Fibroblast of pulmonary artery (primary cell): ENCODE data around the gene RABGAP1L.

ENCODE experiments used
- DNase-seq: peaks from one replicate; pipeline ENCODE4 v3.0.0-alpha.2; 2010; ENCODE audit warnings: low read depth
- H3K4me3 ChIP-seq: replicated peaks from 2 replicates; pipeline ENCODE4 v1.5.1; 2011; ENCODE audit warnings: low read depth, mild to moderate bottlenecking, control low read depth, low read length, moderate library complexity
- CTCF ChIP-seq: IDR thresholded peaks from 2 replicates; pipeline ENCODE4 v1.5.1; 2011; ENCODE audit warnings: mild to moderate bottlenecking, control low read depth, low read length, inconsistent platforms; ENCODE audit errors: missing control alignments

RABGAP1L gene

DNA sequence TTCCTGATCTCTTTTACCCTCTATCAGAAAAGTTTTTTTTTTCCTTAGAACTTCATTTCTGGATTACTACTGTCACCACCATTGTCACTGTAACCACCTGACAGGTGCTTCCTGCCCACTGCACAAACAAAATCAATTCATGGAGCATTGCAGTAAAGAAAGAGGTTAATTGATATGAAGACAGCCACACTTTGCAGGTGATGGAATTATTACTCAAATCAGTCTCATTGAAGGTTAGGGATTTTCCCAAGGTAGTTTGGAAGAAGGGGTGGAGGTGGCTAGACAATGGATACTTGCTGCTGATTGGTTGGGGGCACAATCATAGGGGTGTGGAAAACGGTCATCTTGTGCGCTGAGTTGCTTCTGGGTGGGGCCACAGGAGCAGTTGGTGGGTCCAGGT, 609.6 kb downstream of the RABGAP1L start:
- DNase-seq: no peak
- no peak overlapping the region for H3K4me3 ChIP-seq
- TF ChIP-seq CTCF: no peak

GRCh38 chr1:174769961-174770549, 610.7 kb downstream of the RABGAP1L start:
- TF ChIP-seq CTCF: peak; percentile 81
- DNase-seq: peak; percentile 78
- H3K4me3 ChIP-seq: no peak overlapping the region

DNA sequence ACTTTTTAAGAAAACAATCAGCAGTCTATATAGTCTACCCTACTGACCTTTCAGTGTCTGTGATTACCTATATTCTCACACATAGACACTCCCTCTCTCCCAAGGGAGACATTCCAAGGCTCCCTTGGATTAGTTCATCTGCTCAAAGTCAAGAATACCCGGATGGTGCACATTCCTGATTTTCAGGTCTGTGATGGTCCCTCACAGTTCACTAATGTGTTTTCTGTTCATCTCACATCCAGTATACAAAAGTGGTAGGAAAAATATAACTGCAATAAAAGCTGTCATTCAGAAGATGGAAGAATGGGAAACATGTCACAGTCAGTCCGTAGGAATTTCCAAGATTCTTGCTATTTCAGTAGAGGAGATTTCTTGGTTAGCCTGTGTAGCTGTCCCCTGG, 616.3 kb downstream of the RABGAP1L start:
- TF ChIP-seq CTCF: no peak
- no peak overlapping the region for H3K4me3 ChIP-seq
- no peak for DNase-seq

DNA sequence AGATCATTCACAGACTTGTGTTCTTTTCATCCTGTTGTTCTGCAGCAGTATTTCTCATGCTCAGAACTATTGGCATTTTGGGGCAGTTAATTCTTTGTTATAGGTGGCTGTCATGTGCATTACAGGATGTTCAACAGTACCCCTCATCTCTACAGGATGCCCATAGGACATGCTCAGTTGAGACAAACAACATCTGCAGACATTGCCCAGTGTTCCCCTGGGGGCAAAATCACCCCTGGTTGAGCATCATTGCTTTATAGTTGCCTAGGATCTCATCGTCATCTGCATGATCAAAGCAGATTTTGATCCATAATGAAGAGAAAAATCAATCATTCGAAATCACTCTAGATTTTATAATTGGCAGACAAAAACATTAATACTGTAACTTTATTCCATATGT, 617.9 kb downstream of the RABGAP1L start:
- H3K4me3 ChIP-seq: no peak overlapping the region
- no peak for TF ChIP-seq CTCF
- no peak for DNase-seq

GRCh38 chr1:174785510-174785909, 626.2 kb downstream of the RABGAP1L start:
- H3K4me3 ChIP-seq: no peak overlapping the region
- no peak for DNase-seq
- no peak for TF ChIP-seq CTCF

GRCh38 chr1:174786358-174786757, 627.0 kb downstream of the RABGAP1L start:
- no peak for DNase-seq
- no peak for TF ChIP-seq CTCF
- H3K4me3 ChIP-seq: no peak overlapping the region

DNA sequence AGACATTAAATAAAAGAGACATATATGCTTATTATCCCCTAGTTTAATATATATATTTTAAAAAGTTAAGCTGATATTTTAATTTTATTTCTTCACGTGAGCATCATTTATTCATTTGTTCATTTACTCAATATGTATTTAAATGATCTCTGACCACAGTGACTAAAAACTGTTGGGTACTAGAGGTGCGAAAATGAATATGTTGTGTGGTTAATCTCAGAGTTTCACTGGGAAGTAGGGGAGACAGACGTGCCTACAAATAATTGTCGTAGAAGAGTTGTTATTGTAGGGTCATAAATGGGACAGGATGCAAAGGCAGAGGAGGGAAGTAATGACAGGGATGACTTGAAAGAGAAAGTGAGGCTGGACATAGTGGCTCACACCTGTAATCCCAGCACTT, 627.4 kb downstream of the RABGAP1L start:
- no peak overlapping the region for H3K4me3 ChIP-seq
- DNase-seq: no peak
- no peak for TF ChIP-seq CTCF
